Thyroid gland (tissue), 4 donors: Measurements from ENCODE around the gene RAD51.

ENCODE experiments used
- CTCF ChIP-seq, 6 experiments: fragments of 200-600 bp in 3 of 6; fragments of 450-650 bp in 3 of 6; sonication (generic) in 3 of 6; IDR thresholded peaks; one replicate each; pipeline ENCODE4 v1.5.1; 2016 to 2019; ENCODE audit warnings: antibody characterized with exemption in 6 of 6, mild to moderate bottlenecking in 2 of 6, inconsistent platforms in 1 of 6, moderate library complexity in 1 of 6
- POLR2A ChIP-seq, 2 donors: fragments of 450-650 bp; IDR thresholded peaks; one replicate each; pipeline ENCODE4 v1.6.1; 2017; ENCODE audit warnings: antibody characterized with exemption in 2 of 2, mild to moderate bottlenecking in 2 of 2, moderate library complexity in 1 of 2

- TF ChIP-seq CTCF (IDR thresholded peaks at IDR 0.05) (no peak), POLR2A (IDR thresholded peaks at IDR 0.05) (no peak)
These were observed 56.8 kb downstream of the RAD51 start for GRCh38 chr15:40751745-40752144.
